HG03103 (cell line): ENCODE results near the gene TTLL8.

ENCODE experiments used
- ATAC-seq: cut with Tn5 transposase; IDR thresholded peaks from one replicate; pipeline ENCODE4 v1.9.1; 2021; ENCODE audit warnings: low read depth; ENCODE audit not compliant: unreplicated experiment

The TTLL8 gene

GRCh38 chr22:50083462-50084079 is 25.5 kb upstream of the TTLL8 start:
- ATAC-seq = no peak

DNA sequence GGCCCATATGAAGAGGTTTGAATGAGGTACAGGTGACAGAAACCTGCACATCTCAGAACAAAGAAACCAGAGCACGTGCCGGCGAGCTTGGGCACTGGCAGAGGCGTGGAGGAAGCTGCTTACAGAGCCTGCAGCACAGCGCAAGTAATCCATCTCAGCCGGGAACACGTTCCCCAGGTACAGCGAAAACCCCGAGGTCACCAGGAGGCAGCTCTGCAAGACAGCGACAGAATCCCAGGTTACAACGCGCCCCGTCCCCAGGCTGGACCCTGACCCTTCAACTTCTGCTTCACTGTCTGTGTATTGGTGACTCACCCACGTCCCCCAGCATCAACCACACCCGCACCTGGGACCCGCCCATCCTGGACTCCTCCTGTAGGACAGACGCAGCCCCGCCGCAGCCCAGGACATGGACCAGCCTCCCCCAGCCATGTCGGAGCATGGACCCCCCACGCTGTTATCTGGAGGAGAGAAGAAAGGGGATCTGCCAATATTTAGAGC is 24.9 kb upstream of the TTLL8 start:
- no peak for ATAC-seq

DNA sequence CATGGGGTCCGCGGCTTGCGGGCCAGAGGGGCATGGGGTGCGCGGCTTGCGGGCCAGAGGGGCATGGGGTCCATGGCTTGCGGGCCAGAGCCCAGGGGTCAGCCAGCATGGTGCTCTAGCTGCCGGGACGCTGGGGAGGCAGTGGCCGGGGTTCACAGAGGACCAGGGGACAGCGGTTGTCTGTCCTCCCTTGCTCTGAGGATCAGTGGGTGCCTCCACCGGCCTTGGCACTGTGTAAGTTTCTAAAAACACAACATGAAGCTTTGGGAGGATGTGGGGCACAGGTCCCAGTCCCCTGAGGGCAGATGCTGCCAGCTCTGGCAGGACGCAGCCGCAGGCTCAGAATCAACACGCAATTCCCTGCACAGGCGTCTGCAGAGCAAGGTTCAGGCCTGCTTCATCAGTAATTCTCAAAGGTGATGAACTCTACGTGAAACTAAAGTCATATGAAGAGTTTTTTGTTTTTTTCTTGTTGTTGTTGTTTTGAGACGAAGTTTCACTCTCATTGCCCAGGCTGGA is 24.2 kb upstream of the TTLL8 start:
- ATAC-seq = no peak

- no peak for ATAC-seq
These were observed 23.5 kb upstream of the TTLL8 start for GRCh38 chr22:50081426-50082196.

DNA sequence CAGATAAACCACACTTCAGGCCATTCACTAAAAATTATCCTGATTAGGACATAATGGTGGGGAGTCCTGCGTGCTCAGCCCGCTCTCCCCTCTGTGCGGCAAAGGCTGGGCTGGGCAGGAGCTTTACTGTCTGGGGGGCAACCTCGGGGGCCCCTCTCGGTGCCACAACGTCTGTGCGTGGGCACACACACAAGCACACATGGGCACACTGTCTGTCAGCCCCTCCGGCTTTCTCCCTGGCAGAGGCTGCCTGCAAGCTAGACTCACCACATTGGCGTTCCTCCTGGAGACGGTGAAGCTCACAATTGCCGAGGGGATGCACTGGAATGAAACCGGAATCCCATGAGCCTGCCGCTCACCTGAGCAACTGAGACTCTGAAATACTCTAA is 22.0 kb upstream of the TTLL8 start:
- no peak for ATAC-seq

DNA sequence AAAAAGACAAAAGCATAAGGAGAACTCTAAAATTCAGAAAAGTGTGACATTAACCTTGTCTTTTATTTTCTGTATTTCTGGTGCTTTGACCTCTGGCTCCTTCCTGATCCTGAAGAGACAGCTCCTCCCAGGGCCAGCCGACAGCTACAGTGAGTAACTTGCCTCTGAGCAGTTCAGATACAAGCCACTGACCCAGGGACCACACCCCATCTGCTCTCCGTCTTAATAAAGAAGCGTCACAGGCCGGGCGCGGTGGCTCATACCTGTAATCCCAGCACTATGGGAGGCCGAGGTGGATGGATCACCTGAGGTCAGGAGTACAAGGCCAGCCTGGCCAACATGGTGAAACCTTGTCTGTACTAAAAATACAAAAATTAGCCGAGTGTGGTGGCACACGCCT is 20.7 kb upstream of the TTLL8 start:
- ATAC-seq = no peak

DNA sequence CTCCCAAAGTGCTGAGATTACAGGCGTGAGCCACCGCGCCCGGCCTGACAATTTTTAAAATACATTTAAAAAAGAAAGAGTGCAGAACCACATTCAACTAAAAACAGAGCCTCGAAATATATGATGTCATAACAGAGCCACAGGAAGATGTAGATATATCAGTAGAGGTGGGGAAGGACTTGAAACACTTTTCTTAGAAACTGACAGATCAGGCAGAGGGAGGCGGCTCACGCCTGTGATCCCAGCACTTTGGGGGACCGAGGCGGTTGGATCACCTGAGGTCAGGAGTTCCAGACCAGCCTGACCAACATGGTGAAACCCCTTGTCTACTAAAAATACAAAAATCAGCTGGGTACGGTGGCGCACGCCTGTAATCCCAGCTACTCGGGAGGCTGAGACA is 20.1 kb upstream of the TTLL8 start:
- ATAC-seq = no peak

GRCh38 chr22:50076646-50077535 is 18.8 kb upstream of the TTLL8 start:
- no peak for ATAC-seq

DNA sequence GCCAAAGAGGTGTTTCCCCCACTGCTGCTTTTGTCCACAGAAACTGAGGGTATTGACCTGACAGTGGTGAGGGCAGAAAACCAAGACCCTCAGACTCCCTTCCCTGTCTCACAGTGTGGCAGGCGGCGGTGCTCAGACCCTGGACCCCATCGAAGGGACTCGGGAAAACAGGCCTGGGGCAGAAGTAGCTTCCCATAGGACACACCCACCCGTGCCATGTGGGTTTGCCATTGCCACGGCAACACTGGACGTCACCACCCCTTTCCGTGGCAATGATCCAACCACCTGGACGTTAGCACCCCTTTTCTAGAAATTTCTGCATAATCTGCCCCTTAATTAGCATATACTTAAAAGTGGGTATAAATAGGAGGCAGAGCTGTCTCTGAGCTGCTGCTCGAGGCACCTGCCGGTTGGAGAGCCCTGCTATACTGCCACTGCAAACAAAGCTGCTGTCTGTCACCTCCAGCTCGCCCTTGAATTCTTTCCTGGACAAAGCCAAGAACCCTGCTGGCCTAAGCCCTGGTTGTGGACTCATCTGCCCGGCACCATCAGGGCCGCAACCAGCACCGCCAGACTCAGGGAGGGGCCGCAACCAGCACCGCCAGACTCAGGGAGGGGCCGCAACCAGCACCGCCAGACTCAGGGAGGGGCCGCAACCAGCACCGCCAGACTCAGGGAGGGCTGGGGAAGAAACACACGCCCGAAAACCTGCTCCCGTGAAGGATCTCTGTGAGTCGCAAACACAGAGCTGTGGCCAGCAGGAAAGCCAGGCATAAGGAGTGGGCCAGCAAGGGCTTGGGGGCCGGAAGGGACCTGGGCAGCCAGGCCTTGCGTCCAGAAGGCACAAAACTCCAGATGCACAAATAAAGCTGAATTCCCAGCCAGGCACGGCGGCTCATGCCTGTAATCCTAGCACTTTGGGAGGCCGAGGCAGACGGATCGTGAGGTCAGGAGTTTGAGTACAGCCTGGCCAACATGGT is 16.7 kb upstream of the TTLL8 start:
- no peak for ATAC-seq

GRCh38 chr22:50074056-50074455 is 16.0 kb upstream of the TTLL8 start:
- no peak for ATAC-seq

- no peak for ATAC-seq
These were observed 14.8 kb upstream of the TTLL8 start for GRCh38 chr22:50072714-50073538.

GRCh38 chr22:50072167-50072555 is 14.1 kb upstream of the TTLL8 start:
- ATAC-seq = no peak

- ATAC-seq = no peak
These were observed 13.5 kb upstream of the TTLL8 start for GRCh38 chr22:50071432-50072166.

DNA sequence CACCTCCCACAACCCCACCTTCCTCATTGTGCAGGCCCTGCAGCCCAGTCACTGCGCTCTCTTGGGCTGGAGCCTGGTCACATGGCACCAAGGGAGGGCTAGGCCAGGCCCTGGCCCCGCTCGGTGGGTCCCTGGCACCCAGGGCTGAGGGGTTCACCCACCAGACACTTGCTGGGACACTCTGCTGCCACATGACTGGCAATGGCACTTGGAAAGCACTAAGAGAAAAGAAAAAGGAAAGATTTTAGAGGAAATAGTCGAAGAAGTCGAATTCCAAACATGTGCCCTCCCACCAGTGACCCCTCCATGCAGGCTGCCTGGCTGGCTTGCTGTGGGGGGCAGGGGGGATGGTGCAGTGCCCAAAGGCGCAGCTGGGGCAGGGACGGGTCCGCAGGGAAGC is 12.3 kb upstream of the TTLL8 start:
- no peak for ATAC-seq

DNA sequence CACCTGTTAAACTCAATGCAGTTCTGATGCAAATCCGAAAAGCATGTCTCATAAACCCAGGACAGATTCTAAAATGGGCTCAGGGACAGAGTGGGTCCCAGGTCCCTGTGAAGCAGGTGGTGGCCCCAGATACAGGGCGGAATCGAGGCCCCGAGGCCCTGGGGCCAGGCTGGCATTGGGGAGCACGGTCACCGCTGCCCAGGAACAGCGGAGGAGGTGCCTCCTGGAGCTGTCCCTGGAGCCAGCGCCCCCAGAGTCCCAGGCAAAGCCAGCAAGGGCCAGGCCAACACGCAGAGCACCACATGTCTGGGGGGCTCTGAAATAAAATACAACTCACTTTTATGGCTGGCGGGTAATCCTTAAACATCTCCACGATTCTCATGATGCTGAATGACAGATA is 10.0 kb upstream of the TTLL8 start:
- ATAC-seq = no peak

DNA sequence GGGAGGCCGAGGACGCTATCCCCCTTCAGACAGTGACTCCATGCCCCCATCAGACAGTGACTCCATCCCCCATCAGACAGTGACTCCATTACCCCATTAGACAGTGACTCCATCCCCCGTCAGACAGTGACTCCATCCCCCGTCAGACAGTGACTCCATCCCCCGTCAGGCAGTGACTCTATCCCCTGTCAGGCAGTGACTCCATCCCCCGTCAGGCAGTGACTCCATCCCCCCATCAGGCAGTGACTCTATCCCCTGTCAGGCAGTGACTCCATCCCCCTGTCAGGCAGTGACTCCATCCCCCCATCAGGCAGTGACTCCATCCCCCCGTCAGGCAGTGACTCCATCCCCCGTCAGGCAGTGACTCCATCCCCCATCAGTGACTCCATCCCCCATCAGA is 9.1 kb upstream of the TTLL8 start:
- no peak for ATAC-seq

GRCh38 chr22:50064453-50064852 is 6.4 kb upstream of the TTLL8 start:
- ATAC-seq = no peak

GRCh38 chr22:50063589-50064393 is 5.7 kb upstream of the TTLL8 start:
- ATAC-seq = no peak
